GF-D8 (cell line): ENCODE measurements around the gene TNKS2.
"Not testable (repeated sequence)": the region's sequence is repeated elsewhere in the genome, so short reads cannot be mapped to it uniquely, and the experiment has no call there.

Experiments used
- DNase-seq: peaks from one replicate; lab custom pipeline; 2025; lab: John Stamatoyannopoulos, UW

TNKS2 gene

DNA sequence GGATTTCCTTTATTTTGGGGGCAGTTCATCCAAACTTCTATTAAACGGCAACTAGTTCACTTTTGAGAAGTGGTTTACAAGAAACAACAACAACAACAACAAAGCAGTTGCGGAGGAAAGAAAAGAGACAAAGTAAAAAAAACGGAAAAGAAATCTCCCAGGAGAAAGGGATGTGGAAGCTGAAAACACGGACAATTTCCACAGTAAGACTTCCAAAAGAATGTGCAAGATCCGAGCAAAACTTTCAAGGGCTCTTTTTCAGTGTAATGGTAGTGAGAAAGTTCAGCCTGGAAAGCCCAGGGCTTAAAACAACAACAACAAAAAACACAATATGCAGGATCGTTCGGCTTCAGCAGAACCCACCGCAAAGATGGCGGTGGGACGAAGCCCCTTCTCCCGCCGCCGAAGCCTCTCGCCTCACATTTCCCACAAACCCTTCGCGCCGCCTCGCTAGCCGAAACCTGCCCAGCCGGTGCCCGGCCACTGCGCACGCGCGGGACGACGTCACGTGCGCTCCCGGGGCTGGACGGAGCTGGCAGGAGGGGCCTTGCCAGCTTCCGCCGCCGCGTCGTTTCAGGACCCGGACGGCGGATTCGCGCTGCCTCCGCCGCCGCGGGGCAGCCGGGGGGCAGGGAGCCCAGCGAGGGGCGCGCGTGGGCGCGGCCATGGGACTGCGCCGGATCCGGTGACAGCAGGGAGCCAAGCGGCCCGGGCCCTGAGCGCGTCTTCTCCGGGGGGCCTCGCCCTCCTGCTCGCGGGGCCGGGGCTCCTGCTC is at the start of gene TNKS2:
Gene TNKS2, plus strand, starts transcription at position 553 of the 775 bp plus-strand sequence. CDS start 265 bp downstream, outside the sequence.
- DNase-seq: peak; percentile 74

DNA sequence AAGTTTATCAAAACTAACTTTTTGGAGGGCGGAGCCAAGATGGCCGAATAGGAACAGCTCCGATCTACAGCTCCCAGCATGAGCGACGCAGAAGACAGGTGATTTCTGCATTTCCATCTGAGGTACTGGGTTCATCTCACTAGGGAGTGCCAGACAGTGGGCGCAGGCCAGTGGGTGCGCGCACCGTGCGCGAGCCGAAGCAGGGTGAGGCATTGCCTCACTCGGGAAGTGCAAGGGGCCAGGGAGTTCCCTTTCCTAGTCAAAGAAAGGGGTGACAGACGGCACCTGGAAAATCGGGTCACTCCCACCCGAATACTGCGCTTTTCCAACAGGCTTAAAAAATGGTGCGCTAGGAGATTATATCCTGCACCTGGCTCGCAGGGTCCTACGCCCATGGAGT is 48.6 kb upstream of the TNKS2 start:
- DNase-seq: not testable (repeated sequence)

DNA sequence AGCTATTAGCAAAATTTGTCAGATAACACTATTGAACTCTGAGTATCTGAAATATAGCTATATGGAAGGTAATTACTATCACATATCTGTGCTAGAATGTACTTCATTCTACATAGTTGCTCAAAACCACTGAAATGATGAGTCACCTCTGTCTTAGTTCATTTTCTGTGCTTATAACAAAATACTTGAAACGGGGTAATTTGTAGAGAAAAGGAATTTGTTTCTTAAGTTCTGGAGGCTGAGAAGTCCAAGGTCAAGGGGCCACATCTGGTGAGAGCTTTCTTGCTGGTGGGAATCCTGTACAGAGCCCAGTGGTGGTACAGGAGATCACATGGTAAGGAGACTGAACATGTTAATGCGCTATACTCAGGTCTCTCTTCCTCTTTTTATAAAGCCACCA is 41.9 kb upstream of the TNKS2 start:
- no peak for DNase-seq

DNA sequence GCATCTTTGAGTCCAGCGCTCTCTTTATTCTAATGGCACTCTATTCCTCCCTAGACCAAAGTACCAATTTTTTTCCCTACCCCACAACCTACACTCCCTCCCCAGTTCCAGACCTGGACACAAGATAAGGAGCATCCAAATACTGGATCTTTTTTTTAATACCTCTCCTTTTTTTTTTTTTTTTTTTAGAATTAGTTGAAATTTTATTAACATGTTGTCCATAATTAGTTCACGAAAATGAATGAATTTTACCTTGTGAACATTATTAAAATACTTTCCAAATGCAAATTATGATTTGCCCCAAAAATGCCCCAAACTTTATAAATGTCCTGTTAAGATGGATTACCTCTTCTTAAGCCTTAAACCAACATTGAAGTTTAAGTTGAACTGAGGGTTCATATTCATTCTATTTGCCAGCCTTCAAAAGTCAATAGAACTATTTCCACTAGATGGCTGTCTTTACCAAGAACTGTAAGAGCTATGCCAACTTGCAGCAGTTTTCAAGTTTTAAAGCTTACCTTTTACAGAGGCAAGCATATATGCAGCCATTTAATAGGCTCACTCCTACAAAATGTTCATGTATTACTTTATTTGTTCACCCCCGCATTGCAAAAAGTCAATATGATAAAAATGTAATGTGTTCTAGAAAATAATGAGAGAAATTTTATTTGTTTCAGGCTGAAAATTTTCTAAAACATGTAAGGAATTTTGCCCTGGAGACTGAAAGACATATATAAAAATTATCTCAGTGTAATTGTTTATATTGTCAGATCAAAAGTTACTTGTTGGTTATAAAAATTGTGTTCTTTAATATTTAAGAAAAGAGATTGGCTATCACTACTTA is 39.7 kb upstream of the TNKS2 start:
- DNase-seq: peak; percentile 42

DNA sequence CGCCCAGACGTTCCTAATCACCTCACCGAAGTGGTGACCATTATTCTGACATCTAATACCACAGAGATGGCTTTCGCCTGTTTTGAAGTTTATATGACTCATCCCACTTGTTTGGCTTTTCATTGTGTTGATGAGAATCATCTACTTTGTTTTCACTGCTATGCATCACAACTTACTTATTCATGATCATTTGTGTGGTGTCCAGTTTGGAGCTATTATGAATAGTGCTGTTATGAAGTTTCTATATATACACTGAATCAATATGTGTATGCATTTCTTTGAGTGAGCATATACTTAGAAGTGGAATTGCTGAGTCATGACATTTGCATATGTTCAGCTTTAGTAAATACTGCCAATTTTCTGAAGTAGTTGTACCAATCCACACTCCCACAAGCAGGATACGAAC is 38.6 kb upstream of the TNKS2 start:
- no peak for DNase-seq

DNA sequence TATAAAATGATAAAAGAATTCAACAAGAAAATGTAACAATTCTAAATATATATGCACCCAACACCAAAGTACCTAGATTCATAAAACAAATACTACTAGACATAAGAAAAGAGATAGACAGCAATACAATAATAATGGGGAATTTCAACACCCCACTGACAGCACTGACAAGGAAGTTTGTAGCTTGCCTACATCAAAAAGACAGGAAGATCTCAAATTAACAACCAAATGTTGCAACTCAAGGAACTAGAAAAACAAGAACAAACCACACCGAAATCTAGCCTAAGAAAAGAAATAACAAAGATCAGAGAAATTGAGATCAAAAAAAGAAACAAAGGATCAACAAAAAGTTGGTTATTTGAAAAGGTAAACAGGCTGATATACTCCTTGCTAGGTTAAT is 36.5 kb upstream of the TNKS2 start:
- DNase-seq: peak; percentile 61

DNA sequence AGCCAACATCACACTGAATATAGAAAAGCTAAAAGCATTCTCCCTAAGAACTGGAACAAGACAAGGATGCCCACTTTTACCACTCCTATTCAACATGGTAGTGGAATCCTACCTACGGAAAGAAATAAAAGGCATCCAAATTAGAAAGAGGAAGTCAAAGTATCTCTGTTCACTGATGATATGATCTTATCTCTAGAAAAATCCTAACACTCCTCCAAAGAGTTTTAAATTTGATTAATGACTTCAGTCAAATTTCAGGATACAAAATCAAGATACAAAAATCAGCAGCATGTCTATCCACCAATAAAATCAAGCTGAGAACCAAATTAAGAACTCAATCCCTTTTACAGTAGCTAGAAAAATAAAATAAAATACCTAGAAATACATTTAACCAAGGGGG is 35.3 kb upstream of the TNKS2 start:
- peak; percentile 51 for DNase-seq

DNA sequence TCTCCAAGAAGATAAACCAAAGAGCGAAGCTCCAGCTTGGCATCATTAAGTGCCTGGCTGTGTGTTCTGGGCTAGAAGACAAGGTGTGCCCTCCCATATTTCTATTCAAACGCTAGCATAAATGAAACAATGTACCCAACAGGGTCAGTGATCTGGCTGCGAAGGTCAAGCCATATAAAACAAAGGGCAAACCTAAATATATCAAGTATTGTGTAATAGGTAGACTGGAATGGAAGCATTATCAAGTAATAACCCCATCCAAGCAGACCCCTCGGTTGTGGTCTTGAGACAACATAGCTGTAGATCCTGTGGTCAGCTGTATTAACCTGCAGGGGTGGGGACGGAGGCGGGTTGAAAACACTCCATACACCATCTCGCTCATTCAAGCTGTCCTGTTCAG is 31.6 kb upstream of the TNKS2 start:
- no peak for DNase-seq

DNA sequence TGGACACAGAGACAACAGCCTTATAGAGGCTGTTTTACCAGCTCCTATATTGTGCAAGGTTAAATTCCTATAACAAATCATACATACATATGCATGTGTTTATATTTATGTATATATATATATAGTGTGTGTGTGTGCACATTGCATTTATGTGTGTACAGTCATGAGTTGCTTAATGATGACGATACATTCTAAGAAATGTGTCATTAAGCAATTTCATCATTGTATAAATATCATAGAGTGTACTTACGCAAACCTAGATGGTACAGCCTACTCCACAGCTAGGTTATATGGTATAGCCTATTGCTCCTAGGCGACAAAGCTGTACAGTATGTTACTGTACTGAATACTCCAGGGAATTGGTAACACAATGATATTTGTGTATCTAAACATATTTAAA is 30.1 kb upstream of the TNKS2 start:
- DNase-seq: no peak

DNA sequence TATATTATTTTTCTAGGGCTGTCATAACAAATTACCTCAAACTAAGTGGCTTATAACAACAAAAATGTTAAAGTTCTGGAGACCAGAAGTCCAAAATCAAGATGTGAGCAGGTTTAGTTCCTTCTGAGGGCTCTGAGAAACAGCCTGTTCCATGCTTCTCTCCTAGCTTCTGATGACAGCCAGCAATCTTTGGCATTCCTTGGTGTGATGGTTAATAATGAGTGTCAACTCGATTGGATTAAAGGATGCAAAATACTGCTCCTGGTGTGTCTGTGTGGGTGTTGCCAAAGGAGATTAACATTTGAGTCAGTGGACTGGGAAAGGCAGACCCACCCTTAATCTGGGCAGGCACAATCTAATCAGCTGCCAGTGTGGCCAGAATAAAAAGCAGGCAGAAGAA is 26.3 kb upstream of the TNKS2 start:
- no peak for DNase-seq

DNA sequence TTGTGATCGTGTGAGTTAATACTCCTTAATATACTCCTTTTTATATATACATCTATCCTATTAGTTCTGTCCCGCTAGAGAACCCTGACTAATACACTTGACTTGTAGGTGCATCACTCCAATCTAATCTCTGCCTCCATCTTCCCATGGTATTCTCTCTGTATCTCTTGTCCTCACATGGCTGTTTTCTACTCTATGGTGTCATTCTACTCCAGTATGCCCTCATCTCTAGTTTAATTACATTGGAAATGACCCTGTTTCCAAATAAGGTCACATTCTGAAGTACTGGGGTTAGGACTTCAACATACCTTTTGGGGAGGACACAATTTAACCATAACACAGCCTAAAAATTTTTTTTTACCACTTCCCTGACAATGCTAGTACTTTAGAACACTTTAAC is 25.8 kb upstream of the TNKS2 start:
- DNase-seq: no peak

DNA sequence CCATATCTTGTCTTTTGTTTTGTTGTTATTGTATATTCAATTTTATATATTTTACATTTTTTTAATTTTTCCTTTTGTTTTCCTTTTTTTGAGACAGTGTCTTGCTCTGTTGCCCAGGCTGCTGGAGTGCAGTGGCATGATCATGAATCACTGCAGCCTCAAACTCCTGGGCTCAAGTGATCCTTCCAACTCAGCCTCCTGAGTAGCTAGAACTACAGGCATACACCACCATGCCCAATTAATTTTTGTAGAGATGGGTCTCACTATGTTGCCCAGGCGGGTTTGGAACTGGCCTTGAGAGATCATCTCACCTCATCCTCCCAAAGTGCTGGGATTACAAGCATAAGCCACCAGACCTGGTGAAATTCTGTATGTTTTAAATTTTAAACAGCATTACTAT is 25.4 kb upstream of the TNKS2 start:
- DNase-seq: no peak

DNA sequence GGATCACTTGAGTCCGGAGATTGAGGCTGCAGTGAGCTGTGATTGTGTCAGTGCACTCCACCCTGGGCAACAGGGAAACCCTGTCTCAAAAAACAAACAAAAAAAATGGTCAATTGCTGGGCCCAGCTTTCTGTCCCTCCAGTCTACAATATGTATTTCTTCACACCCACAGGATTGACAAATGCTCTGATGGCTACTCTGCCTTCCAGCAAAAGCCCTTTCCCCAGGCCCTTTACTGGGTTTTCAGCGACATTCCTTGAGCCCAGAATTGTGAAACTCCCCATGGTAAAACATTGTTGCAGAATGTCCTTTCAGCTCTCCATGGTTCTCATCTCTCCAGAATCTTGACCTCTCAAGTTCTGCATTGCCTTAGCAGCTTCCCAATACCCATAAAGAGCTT is 23.7 kb upstream of the TNKS2 start:
- no peak for DNase-seq

DNA sequence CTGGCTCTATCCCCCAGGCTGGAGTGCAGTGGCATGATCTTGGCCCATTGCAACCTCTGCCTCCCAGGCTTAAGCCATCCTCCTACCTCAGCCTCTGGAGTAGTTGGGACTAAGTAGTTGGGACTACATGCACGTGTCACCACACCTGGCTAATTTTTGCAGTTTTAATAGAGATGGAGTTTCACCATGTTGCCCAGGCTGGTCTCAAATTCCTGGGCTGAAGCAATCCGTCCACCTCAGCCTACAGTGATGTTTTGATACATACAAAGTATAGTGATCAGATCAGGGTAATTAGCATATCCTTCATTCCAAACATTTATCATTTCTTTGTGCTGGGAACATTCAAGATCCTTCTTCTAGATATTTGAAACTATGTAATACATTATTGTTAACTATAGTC is 22.5 kb upstream of the TNKS2 start:
- no peak for DNase-seq

DNA sequence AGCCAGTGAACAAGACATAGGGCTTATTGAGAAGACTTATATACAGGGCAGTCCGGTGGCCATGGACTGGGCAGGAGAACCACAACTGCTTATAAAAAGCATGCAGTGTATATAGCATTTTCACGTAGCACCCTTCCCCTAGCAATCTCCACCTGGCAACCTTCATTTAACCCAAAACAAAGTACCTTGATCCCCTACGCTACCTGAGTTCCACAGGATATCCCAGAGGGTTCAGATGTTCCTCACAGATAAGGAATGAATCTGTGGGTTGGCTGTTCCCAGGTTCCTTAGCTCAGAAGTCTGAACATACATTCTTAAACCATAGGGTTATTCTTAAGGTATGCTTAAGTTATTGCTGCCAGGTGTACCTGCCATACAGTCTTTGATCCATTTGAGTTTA is 22.0 kb upstream of the TNKS2 start:
- DNase-seq: no peak

DNA sequence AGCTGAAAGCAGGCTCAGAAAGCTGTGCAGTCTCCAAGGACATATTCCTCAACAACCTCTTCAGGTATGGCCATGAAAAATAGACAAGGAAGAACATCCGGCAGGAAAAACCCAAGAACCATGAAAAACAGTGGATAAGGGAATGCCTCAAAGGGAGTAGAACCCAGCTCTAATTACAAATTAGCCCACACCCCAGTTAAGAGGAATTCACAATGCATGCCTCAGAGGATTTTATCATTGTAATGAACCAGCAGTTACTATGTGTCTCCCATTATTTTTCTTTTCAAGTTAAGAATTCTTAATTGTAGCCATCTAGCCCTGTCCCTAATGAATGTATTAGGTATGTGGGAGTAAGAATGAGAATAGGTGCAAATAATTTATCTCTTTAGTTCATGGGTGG is 19.7 kb upstream of the TNKS2 start:
- DNase-seq: no peak

DNA sequence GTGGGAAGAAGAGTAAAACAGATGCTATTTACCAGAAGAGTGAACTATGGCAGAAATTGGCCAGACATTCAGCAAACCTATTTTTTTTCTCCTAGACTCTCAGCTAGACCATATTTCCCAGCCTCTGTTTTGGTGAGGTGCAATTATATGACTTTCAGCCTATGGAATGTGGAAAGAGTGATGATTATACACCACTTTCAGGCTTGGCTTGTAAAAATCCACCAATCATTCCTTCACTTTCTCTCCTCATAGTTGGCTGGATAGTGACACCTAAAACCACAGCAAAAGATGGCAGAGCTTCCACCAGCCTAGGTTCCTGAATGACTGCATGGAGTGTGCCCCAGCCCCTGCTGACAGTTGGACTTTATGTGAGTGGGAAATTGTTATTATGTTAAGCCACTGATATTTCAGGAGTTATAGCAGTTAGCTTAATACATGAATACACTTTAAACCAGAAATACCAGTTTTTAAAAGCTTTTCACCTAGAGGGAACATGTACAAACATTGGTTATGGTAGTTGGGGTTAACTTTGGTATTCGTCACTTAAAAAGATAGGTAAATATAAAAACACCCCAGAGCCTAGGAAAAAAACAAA is 19.1 kb upstream of the TNKS2 start:
- DNase-seq: no peak

DNA sequence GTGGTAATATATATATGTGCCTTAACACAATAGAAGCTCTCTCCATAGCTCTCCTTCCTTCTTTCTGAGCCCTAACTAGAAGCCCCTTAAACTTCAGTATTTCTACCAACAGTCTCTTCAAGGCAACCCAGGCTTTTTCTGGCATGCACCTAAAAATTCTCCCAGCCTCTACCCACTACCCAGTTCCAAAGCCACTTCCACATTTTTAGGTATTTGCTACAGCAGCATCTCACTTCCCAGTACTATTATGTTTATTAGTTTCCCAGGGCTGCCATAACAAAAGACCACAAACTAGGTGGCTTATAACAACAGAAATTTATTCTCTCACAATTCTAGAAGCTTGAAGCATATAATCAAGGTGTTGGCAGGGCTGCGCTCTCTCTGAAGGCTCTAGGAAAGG is 15.7 kb upstream of the TNKS2 start:
- DNase-seq: no peak

DNA sequence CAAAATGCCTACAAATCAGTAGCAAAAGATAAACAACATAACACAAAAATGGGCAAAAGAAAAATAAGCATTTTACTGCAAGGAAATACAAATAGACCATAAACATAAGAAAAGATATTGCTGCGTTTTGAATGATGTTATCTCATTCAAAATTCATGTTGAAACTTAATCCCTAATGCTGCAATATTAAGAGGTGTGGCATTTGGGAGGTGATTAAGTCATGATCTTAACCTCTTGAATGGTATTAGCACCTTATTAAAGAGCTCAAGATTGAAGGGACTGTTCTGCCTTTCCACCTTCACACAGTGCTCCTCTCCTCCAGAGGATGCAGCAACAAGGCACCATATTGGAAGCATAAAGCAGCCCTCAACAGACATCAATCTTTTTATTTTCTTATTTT is 12.4 kb upstream of the TNKS2 start:
- DNase-seq: no peak

DNA sequence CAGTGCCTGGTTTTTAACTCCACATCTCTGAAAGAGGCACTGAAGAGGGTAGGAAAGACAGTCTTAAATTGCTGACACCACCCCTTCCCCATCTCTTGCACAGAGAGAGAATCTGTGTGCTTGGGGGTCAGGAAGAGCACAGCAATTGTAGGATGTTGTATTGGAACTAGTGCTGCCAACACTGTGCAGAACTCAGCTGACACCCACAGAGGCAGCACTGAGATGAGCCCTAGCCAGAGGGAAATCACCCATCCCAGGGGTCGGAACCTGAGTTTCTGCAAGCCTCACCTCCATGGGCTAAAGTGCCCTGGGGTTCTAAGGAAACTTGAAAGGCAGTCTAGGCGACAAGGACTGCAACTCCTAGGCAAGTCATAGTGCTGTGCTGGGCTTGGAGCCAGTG is 11.0 kb upstream of the TNKS2 start:
- no peak for DNase-seq

DNA sequence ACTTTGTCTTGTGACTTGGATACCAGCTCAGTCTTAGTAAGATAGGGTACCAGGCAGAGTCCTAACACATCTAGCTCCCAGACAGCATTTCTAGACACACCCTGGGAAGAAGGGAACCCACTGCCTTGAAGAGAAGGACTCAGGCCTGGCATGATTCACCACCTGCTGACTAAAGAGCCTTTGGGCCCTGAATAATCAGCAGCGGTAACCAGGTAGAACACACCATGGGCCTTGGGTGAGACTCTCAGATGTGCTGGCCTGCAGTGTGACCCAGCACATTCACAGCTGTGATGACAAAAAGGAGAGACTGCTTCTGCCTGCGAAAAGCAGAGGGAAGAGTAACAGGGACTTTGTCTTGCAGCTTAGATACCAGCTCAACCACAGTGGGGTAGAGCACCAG is 10.4 kb upstream of the TNKS2 start:
- no peak for DNase-seq

DNA sequence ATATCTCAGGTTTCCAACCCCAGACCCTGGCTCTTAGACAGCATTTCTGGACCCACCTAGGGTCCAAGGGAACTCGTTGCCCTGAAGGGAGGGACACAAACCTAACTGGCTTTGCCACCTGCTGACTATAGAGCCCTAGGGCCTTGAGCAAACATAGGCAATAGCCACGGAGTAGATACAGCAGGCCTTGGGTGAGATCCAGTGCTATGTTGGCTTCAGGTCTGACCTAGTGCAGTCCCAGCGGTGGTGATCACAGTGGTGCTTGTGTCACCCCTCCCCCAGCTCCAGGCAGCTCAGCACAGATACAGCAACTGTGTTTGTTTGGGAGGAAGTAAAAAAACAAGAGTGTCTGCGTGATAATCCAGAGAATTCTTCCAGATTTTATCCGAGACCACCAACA is 9.7 kb upstream of the TNKS2 start:
- no peak for DNase-seq
